HG03159 (cell line): ENCODE data around the gene HOXA11.

Experiments
- ATAC-seq: cut with Tn5 transposase; IDR thresholded peaks from one replicate; pipeline ENCODE4 v1.9.1; 2021; ENCODE audit warnings: mild to moderate bottlenecking, moderate library complexity; ENCODE audit not compliant: unreplicated experiment

Gene HOXA11

GRCh38 chr7:27207348-27207985 lies 22.4 kb upstream of the HOXA11 start:
- ATAC-seq, result no peak

- ATAC-seq, result no peak
These were observed 20.6 kb upstream of the HOXA11 start for GRCh38 chr7:27205325-27206280.

GRCh38 chr7:27204851-27205322 lies 19.9 kb upstream of the HOXA11 start:
- ATAC-seq, result no peak

- ATAC-seq, result no peak
These were observed 19.0 kb upstream of the HOXA11 start for GRCh38 chr7:27203964-27204594.

- ATAC-seq, result no peak
These were observed 18.4 kb upstream of the HOXA11 start for GRCh38 chr7:27203365-27203953.

GRCh38 chr7:27202862-27203134 lies 17.8 kb upstream of the HOXA11 start:
- ATAC-seq, result no peak

- no peak for ATAC-seq
These were observed 17.2 kb upstream of the HOXA11 start for GRCh38 chr7:27202018-27202861.

GRCh38 chr7:27201580-27202017 lies 16.6 kb upstream of the HOXA11 start:
- ATAC-seq, result no peak

GRCh38 chr7:27200761-27201579 lies 15.9 kb upstream of the HOXA11 start:
- ATAC-seq, result no peak

GRCh38 chr7:27199849-27200760 lies 15.1 kb upstream of the HOXA11 start, which contains the start of gene HOXA13:
HOXA13 (minus strand) TSS chr7:27200091; CDS start chr7:27200077, 14 bp downstream.
- no peak for ATAC-seq

- no peak for ATAC-seq
These were observed 14.1 kb upstream of the HOXA11 start for GRCh38 chr7:27198871-27199801.

- no peak for ATAC-seq
These were observed 13.3 kb upstream of the HOXA11 start for GRCh38 chr7:27198138-27198841.

GRCh38 chr7:27197137-27198042 lies 12.4 kb upstream of the HOXA11 start:
- ATAC-seq, result no peak

- ATAC-seq, result no peak
These were observed 11.3 kb upstream of the HOXA11 start for GRCh38 chr7:27196287-27196767.

- ATAC-seq, result no peak
These were observed 9.8 kb upstream of the HOXA11 start for GRCh38 chr7:27194686-27195379.
